HT1080 (cell line): Measurements from ENCODE around the gene NOL6. TPM values are rescaled to one million over a fixed set of nuclear protein-coding genes. Genes with fewer than 3 reads are reported as not detected.

Source experiments
- DNase-seq: peaks from one replicate; pipeline ENCODE4 v3.0.0-alpha.2; 2015; ENCODE audit warnings: low read depth
- total RNA-seq: library from RNA; depleted of rRNA; stranded (reverse); fragments of >200 nt; shearing (Covaris generic); gene quantifications from 2 replicates; pipeline ENCODE4 v1.2.3, GENCODE V29; 2014

Gene NOL6
- total RNA-seq, 1 experiment from 2014 or later, result 110 TPM

- no peak for DNase-seq
Measured at GRCh38 chr9:33453999-33454660, 19.6 kb downstream of the NOL6 start.

DNA sequence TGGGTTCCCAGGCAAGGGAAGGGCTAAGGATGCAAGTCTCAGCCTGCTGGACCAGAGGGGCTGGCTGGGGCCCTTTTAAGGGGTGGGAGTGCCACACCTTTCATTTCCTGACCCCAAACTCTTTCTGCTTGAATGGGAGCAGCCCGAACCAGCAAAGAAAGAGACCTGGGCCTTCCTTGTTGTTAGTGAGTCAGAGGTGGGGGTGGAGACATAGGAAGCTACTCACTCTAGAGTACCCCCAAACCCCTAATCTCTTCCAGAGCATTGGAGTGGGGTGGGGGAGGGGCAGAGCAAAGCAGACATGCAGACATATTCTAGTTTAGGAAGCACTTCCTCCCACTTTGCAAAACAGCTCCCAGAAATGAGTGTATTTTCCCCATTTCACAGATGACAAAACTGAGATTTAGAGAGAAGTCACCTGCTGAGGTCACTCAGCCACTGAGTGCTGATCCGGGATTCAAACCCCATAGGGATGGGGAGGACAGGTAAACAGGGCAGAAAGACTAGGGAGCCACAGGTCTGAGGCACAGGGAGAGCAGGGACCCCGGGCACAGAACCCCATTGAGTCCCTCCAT lies 20.4 kb downstream of the NOL6 start:
- DNase-seq, result no peak

DNA sequence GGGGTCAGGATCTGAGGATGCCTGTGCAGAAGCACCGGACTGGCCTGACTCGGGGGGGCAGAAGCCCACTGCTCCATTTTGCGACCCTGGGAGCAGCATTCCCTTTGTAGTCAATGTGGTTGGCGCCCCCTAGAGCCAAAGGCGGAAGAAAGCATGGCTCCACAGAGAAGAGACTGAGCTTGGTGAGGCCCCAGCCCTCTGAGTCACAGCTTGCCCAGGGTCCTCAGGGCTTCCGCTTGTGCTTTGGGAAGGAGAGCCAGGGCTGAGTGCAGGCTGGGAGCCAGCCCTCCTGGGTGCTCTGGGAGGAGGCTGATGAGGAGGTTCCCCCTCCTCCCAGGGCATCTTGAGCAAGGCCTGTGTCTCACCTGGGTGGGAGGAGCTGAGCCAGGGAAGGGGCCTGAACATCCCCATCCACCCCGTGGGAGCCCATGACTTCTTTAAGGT lies 20.9 kb downstream of the NOL6 start:
- peak; percentile 85 for DNase-seq

DNA sequence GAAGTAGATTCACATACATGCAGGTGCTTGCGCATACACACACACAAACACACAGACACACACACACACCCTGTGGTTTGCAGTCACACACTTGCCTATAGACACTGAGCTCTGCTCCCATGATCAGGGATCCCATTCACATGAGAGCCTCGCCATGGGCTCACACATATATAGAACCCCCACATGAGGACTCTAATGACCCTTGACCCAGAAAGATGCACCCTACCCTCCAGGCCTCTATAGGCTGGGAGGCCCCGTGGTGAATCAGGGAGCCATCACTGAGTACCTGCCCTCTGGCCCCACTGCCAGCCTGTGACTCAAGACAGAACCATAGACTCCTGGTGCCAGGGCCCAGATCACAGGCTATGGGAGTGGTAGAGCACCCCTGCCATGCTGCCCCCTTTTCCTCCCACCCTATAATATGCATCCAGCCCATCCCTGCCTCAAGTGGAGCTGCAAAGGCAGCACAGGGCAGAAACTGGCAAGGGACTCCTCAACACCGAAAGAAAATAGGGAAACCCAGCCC lies 23.0 kb downstream of the NOL6 start:
- DNase-seq, result no peak

DNA sequence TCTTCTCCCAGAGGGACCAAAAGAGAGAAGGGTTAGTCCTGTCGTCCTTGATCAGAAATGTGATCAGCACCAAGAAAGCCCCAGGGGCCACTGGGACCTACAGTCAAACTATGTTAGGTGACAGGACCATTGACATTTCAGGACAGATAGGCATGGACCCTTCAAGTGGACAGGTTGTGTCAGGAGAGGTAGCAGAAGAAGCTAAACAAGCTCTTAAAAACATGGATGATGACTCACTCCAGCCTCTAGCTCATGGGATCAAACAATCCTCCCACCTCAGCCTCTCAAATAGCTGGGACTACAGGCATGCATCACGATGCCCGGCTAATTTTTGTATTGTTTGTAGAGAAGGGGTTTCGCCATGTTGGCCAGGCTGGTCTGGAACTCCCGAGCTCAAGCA lies 24.0 kb downstream of the NOL6 start:
- no peak for DNase-seq

DNA sequence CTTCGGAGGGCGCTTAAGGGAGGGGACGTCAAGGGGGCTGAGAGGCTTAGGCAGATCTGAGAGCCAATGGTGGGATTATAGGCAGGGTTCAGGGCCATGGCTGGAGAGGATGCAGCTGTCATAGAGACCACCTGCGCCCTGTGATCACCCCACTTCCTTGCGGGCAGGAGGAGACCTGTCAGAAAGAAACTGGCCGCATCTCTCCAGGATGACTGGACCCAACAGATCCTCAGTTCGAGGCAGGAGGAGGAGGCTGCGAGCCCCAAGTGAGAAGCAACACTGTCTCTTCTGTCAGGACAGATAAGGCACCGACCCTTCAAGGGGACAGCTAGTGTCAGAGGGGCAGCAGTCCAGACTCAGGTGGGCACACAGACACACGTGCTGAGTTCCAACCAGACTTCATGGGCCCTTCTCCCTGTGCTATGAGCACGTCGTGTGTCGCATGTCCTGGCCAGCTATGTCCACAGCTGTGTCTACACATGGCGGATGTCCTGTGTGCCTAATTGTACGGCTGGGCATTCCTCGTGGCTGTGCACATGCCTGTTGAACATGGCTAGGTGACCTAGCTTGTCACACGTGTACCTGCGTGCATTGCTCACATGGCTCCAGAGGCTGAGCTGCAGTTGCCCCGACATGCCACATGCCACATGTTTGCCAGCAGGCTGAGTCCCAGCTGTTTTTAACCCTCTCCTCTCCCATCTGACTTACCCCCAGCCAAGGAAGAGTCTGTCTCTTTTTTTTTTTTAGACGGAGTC lies 25.7 kb downstream of the NOL6 start:
- no peak for DNase-seq

DNA sequence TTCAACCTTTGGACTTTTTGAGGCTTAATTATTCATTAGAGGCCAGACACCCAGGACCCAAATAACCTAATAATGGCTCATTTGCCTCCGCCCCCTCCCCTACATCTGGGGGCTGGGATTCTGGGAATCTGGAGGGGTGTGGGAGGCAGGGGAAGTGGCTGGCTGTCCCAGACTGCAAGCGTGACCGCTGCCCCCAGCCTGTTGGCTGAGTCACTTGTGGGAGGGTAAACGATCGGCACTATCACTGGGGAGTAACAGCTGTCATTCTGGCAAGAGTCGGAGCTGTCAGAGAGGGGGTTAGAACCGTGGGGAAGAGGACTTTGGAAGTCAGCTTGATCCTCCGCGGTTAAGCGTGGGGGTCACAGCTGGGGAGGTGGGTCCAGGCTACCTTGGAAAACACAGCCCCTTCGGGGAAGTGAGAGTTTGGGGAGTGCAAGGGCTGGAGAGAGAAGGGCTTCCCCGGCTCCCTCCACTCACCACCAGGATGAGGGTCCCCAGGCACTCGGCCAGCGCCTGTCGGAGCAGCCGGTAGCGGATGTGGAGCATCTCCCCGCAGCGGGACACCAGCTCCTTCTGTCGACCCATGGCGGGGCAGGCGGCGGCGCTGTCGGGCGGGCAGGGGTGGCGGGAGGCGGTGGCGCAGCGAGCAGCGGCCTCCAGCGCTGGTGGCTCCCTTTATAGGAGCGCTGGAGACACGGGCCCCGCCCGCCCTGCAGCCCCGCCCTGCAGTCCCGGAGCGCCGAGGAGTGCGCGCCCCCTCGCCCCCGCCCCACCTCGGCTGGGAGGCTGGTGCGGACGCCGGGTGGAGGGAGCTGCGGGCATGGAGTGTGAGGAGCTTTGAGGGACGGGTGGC lies 26.6 kb downstream of the NOL6 start, which contains the start of gene AQP3:
AQP3 (minus strand) TSS at position 648 of the 853 bp plus-strand sequence; CDS start at position 585, 63 bp downstream.
- DNase-seq, result peak; percentile 73

- no peak for DNase-seq
Measured at GRCh38 chr9:33446240-33446945, 27.3 kb downstream of the NOL6 start.

- no peak for DNase-seq
Measured at GRCh38 chr9:33445389-33446239, 28.1 kb downstream of the NOL6 start.

DNA sequence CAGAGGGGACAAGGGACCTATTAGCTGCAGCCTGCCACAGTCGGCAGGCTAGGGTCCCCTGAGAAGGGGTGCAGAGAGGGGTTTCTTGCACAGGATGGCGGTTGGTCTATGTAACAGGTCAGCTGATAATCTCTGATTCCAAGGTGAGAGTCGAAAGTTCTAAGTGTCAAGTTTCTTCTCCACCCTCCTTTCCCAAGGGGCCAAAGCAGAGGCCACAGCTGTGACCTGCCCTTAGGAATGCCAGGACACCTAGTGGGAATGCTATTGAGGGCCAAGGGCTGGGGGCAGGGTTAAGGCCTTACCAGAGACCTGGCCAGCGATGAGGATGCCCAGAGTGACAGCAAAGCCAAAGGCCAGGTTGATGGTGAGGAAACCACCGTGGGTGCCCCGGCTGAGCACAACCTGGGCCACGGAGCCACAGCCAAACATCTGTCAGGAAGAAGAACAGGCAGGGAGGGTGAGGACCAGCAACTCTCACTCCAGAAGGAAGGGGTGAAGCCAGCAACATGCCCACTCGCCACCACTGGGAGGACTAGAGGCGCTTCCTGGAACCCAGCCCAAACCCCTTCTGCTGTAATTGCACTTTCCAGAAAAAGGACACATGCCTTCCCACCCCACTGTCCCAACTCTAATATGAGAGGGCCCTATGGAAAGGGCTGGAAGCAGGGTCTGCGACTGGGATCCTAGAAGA lies 30.1 kb downstream of the NOL6 start:
- no peak for DNase-seq

- DNase-seq, result no peak
Measured at GRCh38 chr9:33443047-33443446, 30.7 kb downstream of the NOL6 start.

DNA sequence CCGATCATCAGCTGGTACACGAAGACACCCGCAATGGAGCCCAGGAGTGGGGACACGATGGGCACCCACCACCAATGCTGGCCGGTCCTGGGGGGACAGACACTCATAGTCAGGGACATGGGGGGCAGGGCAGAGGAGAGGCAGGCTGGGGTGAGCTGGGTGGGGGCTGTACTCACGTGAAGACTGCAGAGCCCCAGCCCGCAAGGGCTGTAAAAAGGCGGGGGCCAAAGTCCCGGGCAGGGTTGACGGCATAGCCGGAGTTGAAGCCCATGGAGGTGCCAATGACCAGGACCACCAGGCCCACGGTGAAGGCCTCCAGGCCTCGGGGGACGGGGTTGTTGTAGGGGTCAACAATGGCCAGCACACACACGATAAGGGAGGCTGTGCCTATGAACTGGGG lies 31.6 kb downstream of the NOL6 start:
- no peak for DNase-seq

DNA sequence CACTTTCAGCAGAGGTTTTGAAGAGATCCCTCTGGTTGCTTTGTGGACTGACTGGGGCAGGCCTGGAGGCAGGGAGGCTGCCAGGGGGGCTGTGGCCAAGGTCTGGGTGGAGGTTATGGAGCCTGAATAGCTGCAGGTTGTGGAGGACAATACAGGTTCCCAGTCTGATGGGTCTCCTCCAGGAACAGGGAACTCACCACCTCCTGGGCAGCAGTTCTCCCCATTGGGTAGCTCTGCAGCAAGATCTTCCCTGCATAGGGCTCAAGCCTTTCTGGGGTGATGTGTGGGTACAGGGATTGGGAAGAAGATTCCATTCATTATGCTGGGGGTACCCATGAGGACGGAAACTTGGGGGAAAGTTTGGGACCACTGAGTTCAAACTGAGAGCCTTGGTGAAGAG lies 33.1 kb downstream of the NOL6 start:
- no peak for DNase-seq

GRCh38 chr9:33440204-33440603 lies 33.5 kb downstream of the NOL6 start:
- no peak for DNase-seq

DNA sequence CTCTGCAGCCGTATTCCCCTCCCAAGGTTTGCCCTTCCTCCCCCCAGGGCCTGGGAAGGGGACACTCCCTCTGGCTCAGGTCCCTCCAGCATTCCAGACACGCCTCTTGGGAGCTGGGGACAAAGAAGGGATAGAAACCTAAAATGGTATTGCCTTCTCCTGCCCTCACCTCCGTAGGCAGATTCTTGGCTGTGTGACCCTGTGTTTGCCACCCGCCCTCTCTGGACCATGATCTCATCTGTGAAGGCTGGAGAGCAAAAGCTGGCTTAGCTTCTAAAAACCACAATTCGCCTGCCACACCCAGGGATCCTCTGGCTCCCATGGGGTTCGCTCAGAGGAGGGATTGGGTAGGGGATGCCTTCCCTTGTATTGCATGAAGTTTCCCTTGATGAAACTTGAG lies 34.0 kb downstream of the NOL6 start:
- DNase-seq, result no peak

DNA sequence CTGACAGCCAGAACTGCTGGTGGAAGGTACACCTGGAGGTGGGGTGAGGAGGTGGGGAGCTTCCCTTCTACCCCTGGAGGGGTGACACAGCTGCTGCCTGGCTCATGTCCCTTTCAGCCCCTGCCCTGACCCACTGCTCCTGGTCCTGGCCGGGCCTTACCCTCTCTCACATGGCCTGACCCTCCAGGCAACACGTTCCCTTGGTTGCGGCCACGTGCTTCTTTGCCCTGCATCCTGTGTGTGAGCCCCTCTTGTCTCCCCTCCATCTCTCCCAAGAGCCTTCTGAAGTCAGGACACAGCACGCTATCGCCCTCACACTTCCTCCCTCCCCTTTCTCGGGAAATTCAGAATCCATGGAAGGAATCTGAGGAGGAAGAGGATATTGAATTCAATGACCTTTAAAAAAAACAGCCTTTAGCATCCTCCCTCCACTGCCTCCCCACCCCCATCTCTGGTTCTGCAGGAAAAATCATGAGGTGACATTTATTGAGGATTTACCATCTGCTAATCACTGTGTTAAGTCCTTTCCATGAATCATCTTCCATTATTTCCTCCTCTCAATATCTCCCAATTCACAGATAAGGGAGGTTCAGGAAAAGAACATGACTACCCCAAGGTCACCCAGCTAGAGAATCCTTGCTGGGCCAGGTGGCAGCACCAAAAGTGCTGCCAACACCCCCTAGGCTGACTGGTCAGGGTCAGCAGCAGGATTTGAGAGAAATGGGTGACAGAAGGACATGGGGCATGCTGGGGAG lies 34.6 kb downstream of the NOL6 start:
- no peak for DNase-seq

- no peak for DNase-seq
Measured at GRCh38 chr9:33437898-33438297, 35.8 kb downstream of the NOL6 start.

GRCh38 chr9:33437205-33437604 lies 36.5 kb downstream of the NOL6 start:
- DNase-seq, result no peak
